Measurements from ENCODE around the gene CSN1S1.

GRCh38 chr4:69936566-69936965 is 5.7 kb downstream of the CSN1S1 start:
- TF ChIP-seq SUZ12 (IDR thresholded peaks at IDR 0.05; ENCODE audit: extremely low read depth, insufficient read depth, insufficient read length) (no peak), ZNF274 (IDR thresholded peaks at IDR 0.05; ENCODE audit: low read depth, low read length) (no peak)

Data from NT2/D1 (cell line).